NCI-H460 (cell line): ENCODE measurements around the gene DPH7. TPM values are rescaled to one million over a fixed set of nuclear protein-coding genes. Genes with fewer than 3 reads are reported as not detected.
A peak's percentile ranks its signal among the peaks of the same experiment; 100 is the strongest.
"Not testable (repeated sequence)": the region's sequence is repeated elsewhere in the genome, so short reads cannot be mapped to it uniquely, and the experiment has no call there.

Experiments used
- DNase-seq: peaks from one replicate; pipeline ENCODE4 v3.0.0-alpha.2; 2016; ENCODE audit warnings: low read depth; ENCODE audit errors: extremely low read depth
- polyA plus RNA-seq: library from polyadenylated mRNA; depleted of rRNA; stranded (reverse); fragments of >200 nt; gene quantifications from 2 replicates; pipeline ENCODE4 v1.2.3, GENCODE V29; 2014; cell fraction: nucleus; rRNA removed
- total RNA-seq: library from RNA; depleted of rRNA; stranded (reverse); fragments of >200 nt; shearing (Covaris generic); gene quantifications from 2 replicates; pipeline ENCODE4 v1.2.3, GENCODE V29; 2014; rRNA removed

DPH7 gene
- 24.4 and 29.9 TPM in 2 replicates for total RNA-seq
- polyA plus RNA-seq = 173 and 204 TPM in 2 replicates

- DNase-seq = peak; percentile 88
Observed at GRCh38 chr9:137578518-137579258, at the start of gene DPH7. Gene DPH7 (minus strand): TSS chr9:137578925. CDS start chr9:137578777, 148 bp downstream.

- DNase-seq = not testable (repeated sequence)
Observed at GRCh38 chr9:137627406-137627805, 48.7 kb upstream of the DPH7 start.

- DNase-seq = no peak
Observed at GRCh38 chr9:137626464-137626863, 47.7 kb upstream of the DPH7 start.

GRCh38 chr9:137622211-137622610, 43.5 kb upstream of the DPH7 start:
- not testable (repeated sequence) for DNase-seq

GRCh38 chr9:137621131-137621757, 42.5 kb upstream of the DPH7 start:
- DNase-seq = no peak

GRCh38 chr9:137620581-137620980, 41.9 kb upstream of the DPH7 start:
- DNase-seq = no peak

- no peak for DNase-seq
Observed at GRCh38 chr9:137620048-137620405, 41.3 kb upstream of the DPH7 start.

GRCh38 chr9:137619240-137620047, 40.7 kb upstream of the DPH7 start:
- DNase-seq = no peak

GRCh38 chr9:137618105-137619067, 39.7 kb upstream of the DPH7 start, which contains the start of gene EHMT1:
Gene EHMT1 (plus strand): TSS chr9:137619005. CDS start chr9:137619029, 24 bp downstream.
- DNase-seq = peak; percentile 86

GRCh38 chr9:137615387-137615871, 36.7 kb upstream of the DPH7 start:
- no peak for DNase-seq

- DNase-seq = no peak
Observed at GRCh38 chr9:137614631-137615386, 36.1 kb upstream of the DPH7 start.

- no peak for DNase-seq
Observed at GRCh38 chr9:137613738-137614523, 35.2 kb upstream of the DPH7 start.

- DNase-seq = no peak
Observed at GRCh38 chr9:137613259-137613658, 34.5 kb upstream of the DPH7 start.

- no peak for DNase-seq
Observed at GRCh38 chr9:137612741-137613142, 34.0 kb upstream of the DPH7 start.

- peak; percentile 88 for DNase-seq
Observed at GRCh38 chr9:137611623-137612609, 33.2 kb upstream of the DPH7 start.

- DNase-seq = no peak
Observed at GRCh38 chr9:137610944-137611343, 32.2 kb upstream of the DPH7 start.
